Measurements from ENCODE around the gene C20orf141.

GRCh38 chr20:2809690-2810089 is 5.1 kb upstream of the C20orf141 start:
- TF ChIP-seq POLR2A (IDR thresholded peaks at IDR 0.05): no peak
- no peak for TF ChIP-seq CTCF (IDR thresholded peaks at IDR 0.05)
